Central memory CD8-positive, alpha-beta T cell (primary cell): ENCODE measurements around the gene CPSF7.

Experiments used
- ATAC-seq: fragments of 150-1000 bp; cut with Tn5 transposase; replicated peaks from 2 replicates; pipeline ENCODE4 v1.10.0; 2022; ENCODE audit warnings: mild to moderate bottlenecking, moderate FRiP score, moderate number of reproducible peaks; ENCODE audit not compliant: poor library complexity, severe bottlenecking; ENCODE audit errors: extremely low read depth
- DNase-seq, 2 donors: peaks; one replicate each; pipeline ENCODE4 v3.0.0; 2021; ENCODE audit warnings: low spot score in 2 of 2
- H3K27ac Mint-ChIP-seq: one replicate; pipeline ENCODE4 v1.8.0; 2022; ENCODE audit warnings: low read depth, mild to moderate bottlenecking, moderate library complexity, mixed read lengths
- H3K27me3 Mint-ChIP-seq: one replicate; pipeline ENCODE4 v1.8.0; 2022; ENCODE audit warnings: mixed read lengths
- H3K36me3 Mint-ChIP-seq: one replicate; pipeline ENCODE4 v1.8.0; 2022; ENCODE audit warnings: mild to moderate bottlenecking, moderate library complexity, mixed read lengths; ENCODE audit not compliant: insufficient read depth
- H3K4me1 Mint-ChIP-seq: one replicate; pipeline ENCODE4 v1.8.0; 2022; ENCODE audit warnings: mixed read lengths
- H3K4me3 Mint-ChIP-seq: one replicate; pipeline ENCODE4 v1.8.0; 2022; ENCODE audit warnings: mild to moderate bottlenecking, moderate library complexity, mixed read lengths
- H3K9me3 Mint-ChIP-seq: one replicate; pipeline ENCODE4 v1.8.0; 2022; ENCODE audit warnings: mixed read lengths

Gene CPSF7

DNA sequence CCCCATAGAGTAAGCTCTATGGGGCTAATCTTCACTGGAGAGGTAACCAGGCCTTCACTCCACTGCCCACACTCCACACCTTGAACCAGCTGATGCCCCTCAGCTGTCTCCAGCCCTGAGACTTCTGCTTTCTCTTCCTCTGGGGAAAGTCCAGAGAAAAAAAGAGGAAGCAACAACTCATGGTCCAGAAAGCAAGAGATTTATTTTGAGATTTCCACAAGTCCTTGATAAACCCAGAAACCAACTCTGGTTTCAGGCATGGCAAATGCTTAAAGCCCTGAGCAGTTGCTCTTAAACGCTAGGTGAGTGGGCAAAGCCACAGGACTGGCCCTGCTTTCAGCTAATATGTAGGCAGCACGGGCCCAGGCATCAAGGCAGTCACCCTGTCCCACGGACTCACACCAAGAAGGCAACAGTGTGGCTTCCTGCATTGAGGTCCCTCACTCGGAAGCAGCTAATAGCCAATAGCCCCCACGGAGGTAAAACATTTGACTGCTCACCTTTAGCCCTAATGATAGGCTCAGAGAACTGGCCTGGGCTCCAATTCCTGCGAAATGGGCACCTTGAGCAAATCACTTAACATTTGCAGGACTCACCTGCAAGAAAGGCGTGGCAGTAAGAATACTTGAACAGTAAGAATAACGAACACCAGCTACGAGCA is 72.4 kb downstream of the CPSF7 start:
- DNase-seq: no peak
- peaks cover 20% of the 10 kb centered on the region for H3K4me1 Mint-ChIP-seq
- no peak for ATAC-seq
- no peaks in the 10 kb centered on the region for H3K9me3 Mint-ChIP-seq
- peaks cover 13% of the 10 kb centered on the region for H3K36me3 Mint-ChIP-seq
- no peaks in the 10 kb centered on the region for H3K27me3 Mint-ChIP-seq
- H3K4me3 Mint-ChIP-seq: no peak overlapping the region
- H3K27ac Mint-ChIP-seq: no peak overlapping the region

DNA sequence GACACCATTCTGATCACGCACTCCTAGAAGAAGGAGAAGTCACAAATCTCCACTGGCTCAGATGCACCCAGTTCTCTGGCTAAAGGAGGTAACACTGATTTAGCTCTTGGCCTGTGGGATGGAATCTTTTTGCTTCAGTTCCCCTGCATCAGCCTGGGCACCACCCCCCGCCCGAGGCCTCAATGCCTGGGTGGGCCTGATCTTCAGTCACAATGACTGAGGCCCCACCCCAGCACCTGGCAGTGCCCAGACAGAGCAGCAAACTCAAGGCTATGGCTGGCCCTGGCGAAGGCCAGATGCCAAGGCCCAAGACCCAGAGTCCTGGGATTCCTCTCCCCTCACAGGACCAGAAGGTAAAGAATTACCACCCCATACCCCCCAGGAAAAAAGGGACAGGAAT is 73.1 kb downstream of the CPSF7 start:
- no peaks in the 10 kb centered on the region for H3K9me3 Mint-ChIP-seq
- no peak overlapping the region for H3K27ac Mint-ChIP-seq
- DNase-seq (no peak), ATAC-seq (no peak)
- peaks cover 16% of the 10 kb centered on the region for H3K4me1 Mint-ChIP-seq
- peaks cover 12% of the 10 kb centered on the region for H3K36me3 Mint-ChIP-seq
- H3K4me3 Mint-ChIP-seq: no peak overlapping the region
- no peaks in the 10 kb centered on the region for H3K27me3 Mint-ChIP-seq

DNA sequence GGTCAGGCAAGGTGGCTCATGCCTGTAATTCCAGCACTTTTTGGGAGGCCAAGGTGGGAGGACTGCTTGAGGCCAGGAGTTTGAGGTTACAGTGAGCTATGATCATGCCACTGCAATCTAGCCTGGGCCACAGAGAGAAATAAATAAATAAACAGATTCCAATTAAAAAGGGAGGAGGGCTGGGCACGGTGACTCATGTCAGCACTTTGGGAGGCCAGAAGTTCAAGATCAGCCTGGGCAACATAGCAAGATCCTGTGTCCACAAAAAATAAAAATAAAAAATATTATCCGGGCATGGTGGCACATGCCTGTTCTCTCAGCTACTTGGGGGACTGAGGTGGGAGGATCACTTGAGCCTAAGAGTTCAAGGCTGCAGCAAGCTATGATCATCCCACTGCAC is 75.6 kb downstream of the CPSF7 start:
- Mint-ChIP-seq H3K9me3 (no peaks in the 10 kb centered on the region), H3K27me3 (no peaks in the 10 kb centered on the region), H3K36me3 (peaks cover 18% of the 10 kb centered on the region), H3K4me3 (no peak overlapping the region), H3K4me1 (peaks cover 11% of the 10 kb centered on the region), H3K27ac (no peak overlapping the region)
- DNase-seq (no peak), ATAC-seq (no peak)

DNA sequence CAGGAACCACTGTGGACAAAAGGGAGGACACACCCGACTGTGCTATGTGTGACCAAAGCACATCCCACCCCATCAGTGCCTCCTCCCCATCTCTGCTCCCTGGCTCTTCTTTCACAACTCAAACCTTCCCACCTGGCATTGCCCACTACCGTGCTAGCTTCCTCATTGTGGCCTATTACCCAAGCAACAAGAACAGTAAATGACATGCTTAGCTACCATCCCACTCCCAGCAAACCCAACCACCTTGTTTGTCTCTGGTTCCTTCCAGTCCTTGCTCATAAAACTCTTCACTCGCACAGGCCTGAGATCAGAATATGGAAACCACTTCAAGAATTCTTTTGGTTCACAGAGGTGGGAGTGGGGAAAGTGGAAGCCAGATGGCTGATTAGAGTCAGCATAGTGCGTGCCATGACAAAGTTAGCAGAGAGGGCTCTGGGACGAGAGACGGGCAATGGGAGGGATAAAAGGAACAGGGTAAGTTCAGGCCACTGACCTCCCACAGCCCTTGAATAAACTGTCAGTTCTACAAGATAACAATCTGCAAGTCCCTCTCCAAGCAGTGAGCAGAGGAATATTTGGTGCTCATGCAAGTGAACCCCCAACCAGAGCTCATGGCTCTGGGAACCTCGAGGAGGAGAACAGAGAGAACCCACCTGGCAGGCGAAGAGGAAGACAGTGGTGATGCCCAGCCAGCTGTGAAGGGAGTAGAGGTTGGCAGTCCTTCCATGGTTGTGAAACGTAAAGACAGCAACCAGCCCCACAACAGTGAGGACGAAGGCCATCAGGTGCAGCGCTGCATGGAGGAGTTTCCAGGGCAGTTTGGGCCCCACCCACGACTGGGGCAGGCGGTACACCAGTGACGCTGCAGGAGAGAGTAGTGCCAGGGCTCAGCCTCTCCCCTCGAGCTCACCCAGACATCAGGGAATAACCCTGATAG is 76.4 kb downstream of the CPSF7 start:
- peaks cover 11% of the 10 kb centered on the region for H3K4me1 Mint-ChIP-seq
- no peak for ATAC-seq
- DNase-seq: no peak
- H3K27me3 Mint-ChIP-seq: no peaks in the 10 kb centered on the region
- no peak overlapping the region for H3K27ac Mint-ChIP-seq
- peaks cover 21% of the 10 kb centered on the region for H3K36me3 Mint-ChIP-seq
- no peak overlapping the region for H3K4me3 Mint-ChIP-seq
- H3K9me3 Mint-ChIP-seq: no peaks in the 10 kb centered on the region
